GM12891 (cell line): ENCODE results near the gene HORMAD2.

Experiments used
- POLR2A ChIP-seq: IDR thresholded peaks from 2 replicates; pipeline ENCODE4 v1.6.1; 2011; ENCODE audit warnings: low read depth, low read length, control low read depth
- POLR2AphosphoS5 ChIP-seq: IDR thresholded peaks from 2 replicates; pipeline ENCODE4 v1.6.1; 2011; ENCODE audit warnings: low read depth, low read length, control low read depth

DNA sequence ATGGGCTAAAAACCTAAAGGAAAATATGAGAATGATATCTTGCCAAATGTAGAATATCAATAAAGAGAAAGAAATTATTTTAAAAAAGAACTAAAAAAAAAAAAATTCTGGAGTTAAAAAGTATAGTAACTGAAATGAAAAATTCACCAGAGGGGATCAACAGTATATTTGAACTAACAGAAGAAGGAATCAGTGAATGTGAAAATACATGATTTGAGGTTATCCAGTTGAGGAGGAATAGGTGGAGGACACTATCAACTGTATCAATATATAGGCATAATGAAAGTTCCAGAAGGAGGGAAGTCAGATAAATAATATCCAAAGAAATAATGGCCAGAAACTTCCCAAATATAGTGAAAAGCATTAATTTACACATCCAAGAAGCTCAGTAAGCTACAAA, 16.1 kb upstream of the HORMAD2 start:
- TF ChIP-seq POLR2AphosphoS5, result no peak
- no peak for TF ChIP-seq POLR2A
